HG02642 (cell line): ENCODE data around the gene SERPINA12.
"Not testable (repeated sequence)": the region's sequence is repeated elsewhere in the genome, so short reads cannot be mapped to it uniquely, and the experiment has no call there.

ENCODE experiments used
- ATAC-seq: cut with Tn5 transposase; IDR thresholded peaks from one replicate; pipeline ENCODE4 v1.9.1; 2021; ENCODE audit warnings: mild to moderate bottlenecking; ENCODE audit not compliant: unreplicated experiment, poor library complexity

The SERPINA12 gene

GRCh38 chr14:94498215-94498614, 11.1 kb downstream of the SERPINA12 start:
- no peak for ATAC-seq

- ATAC-seq = no peak
Measured at GRCh38 chr14:94494085-94494484, 15.2 kb downstream of the SERPINA12 start.

GRCh38 chr14:94491511-94491910, 17.8 kb downstream of the SERPINA12 start:
- ATAC-seq = no peak

GRCh38 chr14:94489336-94489735, 19.9 kb downstream of the SERPINA12 start:
- no peak for ATAC-seq

GRCh38 chr14:94486883-94487282, 22.4 kb downstream of the SERPINA12 start:
- no peak for ATAC-seq

GRCh38 chr14:94485944-94486841, 23.1 kb downstream of the SERPINA12 start:
- ATAC-seq = peak; percentile 44

GRCh38 chr14:94484481-94484880, 24.8 kb downstream of the SERPINA12 start:
- no peak for ATAC-seq

GRCh38 chr14:94483729-94484275, 25.5 kb downstream of the SERPINA12 start:
- no peak for ATAC-seq

- ATAC-seq = peak; percentile 65
Measured at GRCh38 chr14:94483071-94483451, 26.2 kb downstream of the SERPINA12 start.

GRCh38 chr14:94482132-94483070, 26.9 kb downstream of the SERPINA12 start:
- not testable (repeated sequence) for ATAC-seq

- ATAC-seq = no peak
Measured at GRCh38 chr14:94481468-94482131, 27.7 kb downstream of the SERPINA12 start.

GRCh38 chr14:94480809-94481208, 28.5 kb downstream of the SERPINA12 start:
- ATAC-seq = no peak

GRCh38 chr14:94478420-94478819, 30.8 kb downstream of the SERPINA12 start:
- no peak for ATAC-seq

- ATAC-seq = no peak
Measured at GRCh38 chr14:94476023-94476422, 33.2 kb downstream of the SERPINA12 start, which contains the start of gene SERPINA9. Gene SERPINA9 (minus strand): TSS chr14:94476197. CDS start chr14:94469840, 6,357 bp downstream.

GRCh38 chr14:94474581-94475031, 34.7 kb downstream of the SERPINA12 start:
- ATAC-seq = no peak

- ATAC-seq = no peak
Measured at GRCh38 chr14:94473666-94474410, 35.4 kb downstream of the SERPINA12 start.

- no peak for ATAC-seq
Measured at GRCh38 chr14:94472842-94473241, 36.4 kb downstream of the SERPINA12 start.

GRCh38 chr14:94471045-94471444, 38.2 kb downstream of the SERPINA12 start:
- no peak for ATAC-seq

GRCh38 chr14:94470311-94470710, 39.0 kb downstream of the SERPINA12 start:
- ATAC-seq = no peak
